Heart left ventricle (tissue), 13 donors: Measurements from ENCODE around the gene FMN2.

Source experiments
- CTCF ChIP-seq, 12 donors: fragments of 200-600 bp; sonication (generic) in 4 of 12; IDR thresholded peaks; one replicate each; pipeline versions ENCODE4 v1.5.0 to v1.8.0; 2018 to 2022; ENCODE audit warnings: antibody characterized with exemption in 12 of 12, mild to moderate bottlenecking in 5 of 12
- POLR2A ChIP-seq, 2 donors: fragments of 450-650 bp; IDR thresholded peaks; one replicate each; pipeline ENCODE4 v1.6.1; 2017; ENCODE audit warnings: antibody characterized with exemption in 2 of 2, mild to moderate bottlenecking in 2 of 2, moderate library complexity in 2 of 2
- donor health status: ischemic (EF 13 %, LVEDD 7.1; RV severe dilation, severe dysfunction).
- donor health status: DM: no; HTN: yes; CAD: no.
- donor health status: DM: no; HTN: no; CAD: no.
- donor health status: ischemic (EF 25% LVEDD 6.9; RV normal size, moderate dysfunction).
- donor health status: ischemic (EF 25% LVEDD 5.7; RV mildly dilated, moderate dysfunction).
- donor health status: ischemic (EF 35%, LVEDD 5.7; RV mildly dilated, moderate dysfunction).
- donor health status: nonischemic (EF 11% LVEDD 7.7; RV severe dilation, severe dysfunction).
- donor health status: DM: yes; HTN: yes; CAD: no.
- donor health status: PGD.
- donor health status: ischemic (EF 29% LVEDD 5.4; RV normal size, mild dysfunction).
- donor health status: nonischemic (EF 23%, LVEDD 6.1; RV moderate dilation, normal function).

DNA sequence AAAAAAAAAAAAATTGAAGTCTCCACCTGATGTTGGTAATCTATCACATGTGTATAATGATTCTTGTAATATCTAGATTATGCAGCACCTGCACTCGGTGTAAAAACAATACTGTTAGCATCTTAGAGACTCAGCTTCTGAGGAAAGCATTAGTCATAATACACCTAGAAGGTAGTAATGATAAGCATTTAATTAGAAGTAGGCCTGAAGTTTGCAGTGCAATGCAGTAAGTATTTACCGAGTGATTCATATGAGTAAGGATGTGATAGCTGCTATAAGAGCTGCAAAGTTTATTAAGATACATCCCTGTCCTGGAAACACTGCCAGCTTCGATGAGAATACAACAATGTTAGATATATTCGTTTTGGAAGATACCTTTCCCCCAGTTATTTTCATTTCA, 323.8 kb downstream of the FMN2 start:
- TF ChIP-seq CTCF (IDR thresholded peaks at IDR 0.05): no peak
- TF ChIP-seq POLR2A (IDR thresholded peaks at IDR 0.05): no peak
